MM.1S (cell line): ENCODE data around the gene SLC7A6.

Experiments used
- DNase-seq: peaks from one replicate; pipeline ENCODE4 v3.0.0-alpha.2; 2015
- H2AFZ ChIP-seq: fragments of 300-600 bp; sonication (generic); 2 replicates; pipeline ENCODE4 v1.6.0; 2016; ENCODE audit warnings: antibody characterized with exemption, low read length
- H3F3A ChIP-seq: fragments of 300-600 bp; sonication (generic); 2 replicates; pipeline ENCODE4 v1.6.1; 2016; ENCODE audit warnings: mild to moderate bottlenecking, antibody characterized with exemption, low read length, moderate library complexity, mixed read lengths; ENCODE audit not compliant: insufficient read depth
- H3K27ac ChIP-seq: fragments of 300-600 bp; sonication (generic); 2 replicates; pipeline ENCODE4 v1.5.1; 2016; ENCODE audit warnings: mild to moderate bottlenecking, low read length
- H3K27me3 ChIP-seq: fragments of 300-600 bp; sonication (generic); replicated peaks from 2 replicates; pipeline ENCODE4 v1.6.0; 2016; ENCODE audit warnings: low read length; ENCODE audit not compliant: insufficient read depth
- H3K36me3 ChIP-seq: fragments of 300-600 bp; sonication (generic); replicated peaks from 2 replicates; pipeline ENCODE4 v1.6.1; 2016; ENCODE audit warnings: mild to moderate bottlenecking, low read length, mixed read lengths; ENCODE audit not compliant: insufficient read depth
- H3K4me1 ChIP-seq: fragments of 300-600 bp; sonication (generic); 2 replicates; pipeline ENCODE4 v1.6.1; 2016; ENCODE audit warnings: low read length, mixed read lengths
- H3K4me2 ChIP-seq: fragments of 300-600 bp; sonication (generic); 2 replicates; pipeline ENCODE4 v1.6.0; 2016; ENCODE audit warnings: low read depth, low read length
- H3K4me3 ChIP-seq: fragments of 300-600 bp; sonication (generic); 2 replicates; pipeline ENCODE4 v1.5.1; 2016; ENCODE audit warnings: low read length, mixed read lengths
- H3K79me2 ChIP-seq: fragments of 300-600 bp; sonication (generic); 2 replicates; pipeline ENCODE4 v1.6.1; 2016; ENCODE audit warnings: mixed run types, low read length, mixed read lengths
- H3K9ac ChIP-seq: fragments of 300-600 bp; sonication (generic); 2 replicates; pipeline ENCODE4 v1.6.1; 2016; ENCODE audit warnings: low read length, mixed read lengths
- H3K9me2 ChIP-seq: fragments of 300-600 bp; sonication (generic); replicated peaks from 2 replicates; pipeline ENCODE4 v1.6.1; 2016; ENCODE audit warnings: mild to moderate bottlenecking, low read length, mixed read lengths; ENCODE audit not compliant: insufficient read depth
- H3K9me3 ChIP-seq: fragments of 300-600 bp; sonication (generic); replicated peaks from 2 replicates; pipeline ENCODE4 v1.6.1; 2016; ENCODE audit warnings: mild to moderate bottlenecking, low read length, mixed read lengths; ENCODE audit not compliant: insufficient read depth
- H4K20me1 ChIP-seq: fragments of 300-600 bp; sonication (generic); 2 replicates; pipeline ENCODE4 v1.6.1; 2016; ENCODE audit warnings: mild to moderate bottlenecking, low read length, moderate library complexity, mixed read lengths; ENCODE audit not compliant: insufficient read depth
- CTCF ChIP-seq: fragments of 300-600 bp; sonication (generic); IDR thresholded peaks from 2 replicates; pipeline ENCODE4 v1.5.1; 2016; ENCODE audit warnings: antibody characterized with exemption, low read length, mixed read lengths
- EZH2 ChIP-seq: fragments of 300-600 bp; sonication (generic); optimal IDR thresholded peaks from 2 replicates; pipeline ENCODE3; 2017; ENCODE audit warnings: low read depth, mild to moderate bottlenecking, antibody characterized with exemption, low read length, mixed read lengths
- EZH2phosphoT487 ChIP-seq: fragments of 300-600 bp; sonication (generic); IDR thresholded peaks from 2 replicates; pipeline ENCODE4 v1.6.1; 2018; ENCODE audit warnings: antibody characterized with exemption, low read length

Gene SLC7A6

GRCh38 chr16:68328860-68329390 is 64.6 kb downstream of the SLC7A6 start:
- no peak for DNase-seq
- H3K4me2 ChIP-seq = no peak overlapping the region
- H3K4me1 ChIP-seq = peaks cover 37% of the 10 kb centered on the region

GRCh38 chr16:68331879-68332410 is 67.6 kb downstream of the SLC7A6 start:
- H3K4me1 ChIP-seq = peaks cover 32% of the 10 kb centered on the region
- H3F3A ChIP-seq = peaks cover 33% of the 10 kb centered on the region
- no peaks in the 10 kb centered on the region for H3K27me3 ChIP-seq
- H3K9me2 ChIP-seq = no peaks in the 10 kb centered on the region
- H3K4me3 ChIP-seq = 0 out of 2 replicates have a peak overlapping the region, but pooled peaks have one; percentile 4
- 0 out of 2 replicates have a peak, but pooled peaks cover under 1% of the 10 kb centered on the region for H3K36me3 ChIP-seq
- H3K27ac ChIP-seq = peak overlapping the region; percentile 58; the same call in 1 of the 2 replicates
- H3K4me2 ChIP-seq = peak overlapping the region; percentile 58
- TF ChIP-seq CTCF (no peak), EZH2phosphoT487 (no peak), EZH2 (no peak)
- H3K79me2 ChIP-seq = no peaks in the 10 kb centered on the region
- no peaks in the 10 kb centered on the region for H3K9me3 ChIP-seq
- peak overlapping the region; percentile 29; the same call in 1 of the 2 replicates for H3K9ac ChIP-seq
- no peak for DNase-seq
- H4K20me1 ChIP-seq = no peaks in the 10 kb centered on the region
- H2AFZ ChIP-seq = 0 out of 2 replicates have a peak overlapping the region, but pooled peaks have one; percentile 18

More at GRCh38 chr16:68328860-68329390, 64.6 kb downstream of the SLC7A6 start:
- TF ChIP-seq EZH2 (no peak), CTCF (no peak), EZH2phosphoT487 (no peak)
- Histone ChIP-seq H3K79me2 (no peaks in the 10 kb centered on the region), H2AFZ (no peak overlapping the region), H3K27me3 (no peaks in the 10 kb centered on the region), H3F3A (peaks cover 44% of the 10 kb centered on the region), H3K9me3 (no peaks in the 10 kb centered on the region), H4K20me1 (no peaks in the 10 kb centered on the region), H3K4me3 (no peak overlapping the region), H3K9ac (no peak overlapping the region), H3K36me3 (no peaks in the 10 kb centered on the region), H3K27ac (no peak overlapping the region), H3K9me2 (no peaks in the 10 kb centered on the region)

- Histone ChIP-seq H3K4me3 (0 out of 2 replicates have a peak overlapping the region, but pooled peaks have one; percentile 4), H3K27ac (peak overlapping the region; percentile 58; the same call in 1 of the 2 replicates), H3K9me2 (no peaks in the 10 kb centered on the region), H3K27me3 (no peaks in the 10 kb centered on the region), H3K4me1 (peaks cover 26% of the 10 kb centered on the region), H4K20me1 (no peaks in the 10 kb centered on the region), H3K4me2 (peak overlapping the region; percentile 58), H3K36me3 (peaks cover 7% of the 10 kb centered on the region; the same call in 1 of the 2 replicates), H2AFZ (0 out of 2 replicates have a peak overlapping the region, but pooled peaks have one; percentile 18), H3K9me3 (no peaks in the 10 kb centered on the region), H3K9ac (peak overlapping the region; percentile 29; the same call in 1 of the 2 replicates), H3F3A (peaks cover 27% of the 10 kb centered on the region), H3K79me2 (no peaks in the 10 kb centered on the region)
- TF ChIP-seq EZH2phosphoT487 = no peak
- TF ChIP-seq EZH2 = no peak
- TF ChIP-seq CTCF = no peak
- peak; percentile 28 for DNase-seq
These were observed 68.2 kb downstream of the SLC7A6 start for GRCh38 chr16:68332411-68333121.
